Measurements from ENCODE around the gene RASSF5.

The RASSF5 gene

GRCh38 chr1:206516728-206516990, 9.3 kb downstream of the RASSF5 start:
- no peak for DNase-seq (ENCODE audit: low spot score)

GRCh38 chr1:206517784-206518183, 10.5 kb downstream of the RASSF5 start:
- DNase-seq (ENCODE audit: low spot score), result no peak

GRCh38 chr1:206518206-206518605, 10.9 kb downstream of the RASSF5 start:
- no peak for DNase-seq (ENCODE audit: low spot score)

GRCh38 chr1:206518743-206519142, 11.4 kb downstream of the RASSF5 start:
- no peak for DNase-seq (ENCODE audit: low spot score)

GRCh38 chr1:206521127-206521526, 13.8 kb downstream of the RASSF5 start:
- no peak for DNase-seq (ENCODE audit: low spot score)

- DNase-seq (ENCODE audit: low spot score), result no peak
Observed at GRCh38 chr1:206521694-206522402, 14.5 kb downstream of the RASSF5 start.

GRCh38 chr1:206524739-206525364, 17.5 kb downstream of the RASSF5 start:
- DNase-seq (ENCODE audit: low spot score), result no peak

- no peak for DNase-seq (ENCODE audit: low spot score)
Observed at GRCh38 chr1:206526064-206526911, 19.0 kb downstream of the RASSF5 start.

GRCh38 chr1:206529425-206529824, 22.1 kb downstream of the RASSF5 start:
- no peak for DNase-seq (ENCODE audit: low spot score)

- no peak for DNase-seq (ENCODE audit: low spot score)
Observed at GRCh38 chr1:206532368-206532767, 25.0 kb downstream of the RASSF5 start.

- DNase-seq (ENCODE audit: low spot score), result no peak
Observed at GRCh38 chr1:206534552-206534951, 27.2 kb downstream of the RASSF5 start.

GRCh38 chr1:206535853-206536188, 28.5 kb downstream of the RASSF5 start:
- no peak for DNase-seq (ENCODE audit: low spot score)

GRCh38 chr1:206537141-206537540, 29.8 kb downstream of the RASSF5 start:
- no peak for DNase-seq (ENCODE audit: low spot score)

- DNase-seq (ENCODE audit: low spot score), result no peak
Observed at GRCh38 chr1:206538086-206538770, 30.9 kb downstream of the RASSF5 start.

GRCh38 chr1:206538901-206539640, 31.7 kb downstream of the RASSF5 start:
- no peak for DNase-seq (ENCODE audit: low spot score)

GRCh38 chr1:206540044-206540780, 32.9 kb downstream of the RASSF5 start:
- no peak for DNase-seq (ENCODE audit: low spot score)

GRCh38 chr1:206541236-206541833, 34.0 kb downstream of the RASSF5 start:
- DNase-seq (ENCODE audit: low spot score), result no peak

GRCh38 chr1:206544562-206545257, 37.4 kb downstream of the RASSF5 start:
- DNase-seq (ENCODE audit: low spot score), result peak; percentile 85

GRCh38 chr1:206545351-206545750, 38.0 kb downstream of the RASSF5 start:
- DNase-seq (ENCODE audit: low spot score), result no peak

- no peak for DNase-seq (ENCODE audit: low spot score)
Observed at GRCh38 chr1:206547104-206547503, 39.8 kb downstream of the RASSF5 start.

Measured in AG08396 (cell line).